GM12878 (cell line): ENCODE results near the gene TRUB1. TPM values are rescaled to one million over a fixed set of nuclear protein-coding genes. Genes with fewer than 3 reads are reported as not detected.
"Not testable (repeated sequence)": the region's sequence is repeated elsewhere in the genome, so short reads cannot be mapped to it uniquely, and the experiment has no call there.

Experiments
- ATAC-seq: fragments of 200-7000 bp; cut with Tn5 transposase; 3 replicates; pipeline ENCODE4 v1.9.1; 2020; ENCODE audit warnings: mild to moderate bottlenecking, moderate library complexity
- BruUV-seq: library from RNA; stranded (reverse); fragments of 400-500 nt; replicated peaks from 2 replicates; lab custom pipeline; 2021; lab: Mats Ljungman, UMichigan
- CTCF ChIA-PET: fragments of 300-600 bp; sonication (Branson Sonifier 250); formaldehyde crosslinking; extraction: SDS; loops from one replicate; lab custom pipeline; 2021; ENCODE audit warnings: inconsistent platforms; lab: Yijun Ruan, JAX
- POLR2A ChIA-PET: fragments of 350-600 bp; formaldehyde crosslinking; extraction: SDS; loops from one replicate; lab custom pipeline; 2021; ENCODE audit warnings: inconsistent platforms; lab: Charles Lee
- RAD21 ChIA-PET: fragments of 300-600 bp; sonication (Branson Sonifier 250); formaldehyde crosslinking; loops from one replicate; lab custom pipeline; 2023; ENCODE audit warnings: antibody characterized with exemption; ENCODE audit not compliant: unreplicated experiment; lab: Charles Lee
- SMC1A ChIA-PET: fragments of 300-600 bp; sonication (Branson Sonifier 250); formaldehyde crosslinking; loops from one replicate; lab custom pipeline; 2023; ENCODE audit not compliant: unreplicated experiment, uncharacterized antibody; lab: Charles Lee
- DNase-seq: peaks from one replicate; pipeline ENCODE4 v3.0.0-alpha.2; 2011; ENCODE audit warnings: low read depth, low spot score
- FAIRE-seq: peaks from 3 replicates; lab custom pipeline; 2011; peaks lifted over from hg19 to GRCh38; lab: Jason Lieb, UNC
- H2AFZ ChIP-seq: 2 replicates; pipeline ENCODE4 v1.6.0; 2011; ENCODE audit warnings: low read depth, low read length, control low read depth; ENCODE audit not compliant: control insufficient read depth
- H3K27ac ChIP-seq: 2 replicates; pipeline ENCODE4 v1.5.1; 2011; ENCODE audit warnings: control low read depth; ENCODE audit not compliant: control insufficient read depth, insufficient read depth
- H3K27me3 ChIP-seq, 2 experiments: replicated peaks in 1 of 2; 2 replicates each; pipeline versions ENCODE4 v1.6.0 to v1.6.1; 2011; ENCODE audit warnings: low read length in 1 of 2; ENCODE audit not compliant: control insufficient read depth in 2 of 2, insufficient read depth in 2 of 2
- H3K36me3 ChIP-seq, 2 experiments: 2 replicates each; pipeline ENCODE4 v1.5.1; 2011; ENCODE audit warnings: low read length in 1 of 2; ENCODE audit not compliant: control insufficient read depth in 2 of 2, insufficient read depth in 2 of 2
- H3K4me1 ChIP-seq: 2 replicates; pipeline ENCODE4 v1.6.1; 2011; ENCODE audit warnings: mild to moderate bottlenecking, low read length, moderate library complexity, mixed read lengths; ENCODE audit not compliant: control insufficient read depth, insufficient read depth
- H3K4me2 ChIP-seq: 2 replicates; pipeline ENCODE4 v1.6.0; 2011; ENCODE audit warnings: control low read depth; ENCODE audit not compliant: control insufficient read depth, insufficient read depth
- H3K4me3 ChIP-seq: fragments of 200-600 bp; sonication (generic); 2 replicates; pipeline ENCODE4 v1.5.1; 2016
- H3K79me2 ChIP-seq: 2 replicates; pipeline ENCODE4 v1.6.0; 2011; ENCODE audit warnings: low read length; ENCODE audit not compliant: control insufficient read depth, insufficient read depth
- H3K9ac ChIP-seq: 2 replicates; pipeline ENCODE4 v1.8.0; 2011; ENCODE audit warnings: low read length, control low read depth, mixed read lengths; ENCODE audit not compliant: control insufficient read depth, insufficient read depth
- H3K9me3 ChIP-seq: replicated peaks from 3 replicates; pipeline ENCODE4 v1.5.1; 2011; ENCODE audit warnings: mild to moderate bottlenecking, low read length; ENCODE audit not compliant: control insufficient read depth, insufficient read depth
- H4K20me1 ChIP-seq: 2 replicates; pipeline ENCODE4 v1.6.0; 2011; ENCODE audit not compliant: control insufficient read depth, insufficient read depth
- CEBPB ChIP-seq, 2 experiments: fragments of 150-350 bp in 1 of 2; IDR thresholded peaks; 2 replicates each; pipeline ENCODE4 v1.6.1; 2012 to 2014; ENCODE audit warnings: low read depth in 2 of 2, low read length in 2 of 2, borderline replicate concordance in 1 of 2, inconsistent platforms in 1 of 2
- CHD2 ChIP-seq: IDR thresholded peaks from 2 replicates; pipeline ENCODE4 v1.6.1; 2011; ENCODE audit warnings: low read depth, low read length, improper control_type of control experiment, borderline replicate concordance
- EGR1 ChIP-seq, 2 experiments: IDR thresholded peaks; 1 replicate in 1 of 2; 2 replicates in 1 of 2; pipeline ENCODE4 v1.6.1; 2011 to 2012; ENCODE audit warnings: low read depth in 2 of 2, low read length in 2 of 2, borderline replicate concordance in 1 of 2, mild to moderate bottlenecking in 1 of 2, moderate library complexity in 1 of 2
- IKZF2 ChIP-seq, 2 experiments: fragments of 450-650 bp; IDR thresholded peaks; 2 replicates each; pipeline ENCODE4 v1.6.1; 2017; ENCODE audit warnings: mild to moderate bottlenecking in 2 of 2, moderate library complexity in 2 of 2
- MAX ChIP-seq: IDR thresholded peaks from 2 replicates; pipeline ENCODE4 v1.6.1; 2012; ENCODE audit warnings: low read depth, low read length, improper control_type of control experiment
- RAD21 ChIP-seq: IDR thresholded peaks from 2 replicates; pipeline ENCODE4 v1.6.1; 2011; ENCODE audit warnings: mild to moderate bottlenecking, low read depth, low read length, moderate library complexity; ENCODE audit not compliant: insufficient read depth
- SIN3A ChIP-seq: IDR thresholded peaks from 2 replicates; pipeline ENCODE4 v1.6.1; 2012; ENCODE audit warnings: low read depth, low read length, improper control_type of control experiment
- TARDBP ChIP-seq: IDR thresholded peaks from 2 replicates; pipeline ENCODE4 v1.6.1; 2016; ENCODE audit warnings: borderline replicate concordance
- WGBS: methylation state at CpG from one replicate; pipeline ENCODE4 v1.1.6; 2016; ENCODE audit warnings: low lambda C conversion rate; ENCODE audit not compliant: insufficient replicate concordance, insufficient coverage; ENCODE audit errors: missing lambda C conversion rate; 5-methylcytosine and 5-hydroxymethylcytosine counted together
- in situ Hi-C: fragments of 300-500 bp; cut with MboI; formaldehyde crosslinking; loops from 9 replicates; pipeline ENCODE4 v1.14.3; 2018; ENCODE audit warnings: mixed read lengths
- intact Hi-C: fragments of 100-400 bp; cut with micrococcal nuclease; formaldehyde crosslinking; loops from one replicate; pipeline ENCODE4 v1.14.2; 2022; ENCODE audit not compliant: unreplicated experiment
- polyA plus RNA-seq, 11 experiments: library from polyadenylated mRNA; depleted of rRNA in 4 of 11; unstranded in 6 of 11; stranded (reverse) in 5 of 11; fragments of >200 nt; fragmentation: Nextera tagmentation in 4 of 11; fragmentation: Illumina TruSeq in 1 of 11; extraction: Ambion mirVana in 4 of 11; extraction: Trizol in 1 of 11; gene quantifications; 1 replicate in 1 of 11; 2 replicates in 10 of 11; pipeline versions ENCODE4 v1.2.1 to v1.2.3, GENCODE V29; 2011 to 2016; ENCODE audit warnings: inconsistent platforms in 2 of 11, missing spikeins in 2 of 11, low read depth in 1 of 11
- total RNA-seq, 4 experiments: library from RNA; depleted of rRNA in 3 of 4; stranded (reverse); fragments of >200 nt in 3 of 4; fragmentation: Illumina TruSeq in 1 of 4; extraction: Trizol in 1 of 4; gene quantifications; 2 replicates each; pipeline versions ENCODE4 v1.2.1 to v1.2.3, GENCODE V29; 2013 to 2021
- TF ChIP-seq, protein P1 (sequence below): fragments of 450-650 bp; IDR thresholded peaks from 2 replicates; pipeline ENCODE4 v1.6.1; 2017; ENCODE audit warnings: mild to moderate bottlenecking, moderate library complexity

The TRUB1 gene
- total and polyA plus RNA-seq, 10 of the 15 experiments (the other 5 are each of a cell fraction or from before 2014, with no cell fraction given), result 8.1 to 24.0 (median 15.9) TPM

- Histone ChIP-seq H3K36me3 (no peaks in the 10 kb centered on the region), H3K27me3 (no peaks in the 10 kb centered on the region), H3K4me3 (no peak overlapping the region), H4K20me1 (no peaks in the 10 kb centered on the region), H3K4me1 (no peaks in the 10 kb centered on the region), H3K4me2 (no peak overlapping the region), H3K27ac (no peak overlapping the region), H3K9me3 (no peaks in the 10 kb centered on the region; the same call in 2 of the 3 replicates), H2AFZ (no peak overlapping the region), H3K79me2 (peaks cover 6% of the 10 kb centered on the region), H3K9ac (no peak overlapping the region)
- 24% methylated on average over 5 of the region's 5 CpGs for WGBS
- FAIRE-seq, result no peak
- BruUV-seq, result no TSS peak
- intact Hi-C loops (no loop called here), in situ Hi-C loops (no loop called here)
- CTCF ChIA-PET, result no interaction called here
- TF ChIP-seq MAX (no peak), SIN3A (no peak), CHD2 (no peak), CEBPB (IDR thresholded peaks at IDR 0.05; ENCODE audit: borderline replicate concordance in 1 of 2, low read depth in 2 of 2, low read length in 2 of 2) (no peak), TARDBP (no peak), RAD21 (no peak), EGR1 (IDR thresholded peaks at IDR 0.05; ENCODE audit: borderline replicate concordance in 1 of 2, low read depth in 2 of 2, low read length in 2 of 2) (no peak), IKZF2 (IDR thresholded peaks at IDR 0.05) (no peak)
- TF ChIP-seq, protein P1, sequence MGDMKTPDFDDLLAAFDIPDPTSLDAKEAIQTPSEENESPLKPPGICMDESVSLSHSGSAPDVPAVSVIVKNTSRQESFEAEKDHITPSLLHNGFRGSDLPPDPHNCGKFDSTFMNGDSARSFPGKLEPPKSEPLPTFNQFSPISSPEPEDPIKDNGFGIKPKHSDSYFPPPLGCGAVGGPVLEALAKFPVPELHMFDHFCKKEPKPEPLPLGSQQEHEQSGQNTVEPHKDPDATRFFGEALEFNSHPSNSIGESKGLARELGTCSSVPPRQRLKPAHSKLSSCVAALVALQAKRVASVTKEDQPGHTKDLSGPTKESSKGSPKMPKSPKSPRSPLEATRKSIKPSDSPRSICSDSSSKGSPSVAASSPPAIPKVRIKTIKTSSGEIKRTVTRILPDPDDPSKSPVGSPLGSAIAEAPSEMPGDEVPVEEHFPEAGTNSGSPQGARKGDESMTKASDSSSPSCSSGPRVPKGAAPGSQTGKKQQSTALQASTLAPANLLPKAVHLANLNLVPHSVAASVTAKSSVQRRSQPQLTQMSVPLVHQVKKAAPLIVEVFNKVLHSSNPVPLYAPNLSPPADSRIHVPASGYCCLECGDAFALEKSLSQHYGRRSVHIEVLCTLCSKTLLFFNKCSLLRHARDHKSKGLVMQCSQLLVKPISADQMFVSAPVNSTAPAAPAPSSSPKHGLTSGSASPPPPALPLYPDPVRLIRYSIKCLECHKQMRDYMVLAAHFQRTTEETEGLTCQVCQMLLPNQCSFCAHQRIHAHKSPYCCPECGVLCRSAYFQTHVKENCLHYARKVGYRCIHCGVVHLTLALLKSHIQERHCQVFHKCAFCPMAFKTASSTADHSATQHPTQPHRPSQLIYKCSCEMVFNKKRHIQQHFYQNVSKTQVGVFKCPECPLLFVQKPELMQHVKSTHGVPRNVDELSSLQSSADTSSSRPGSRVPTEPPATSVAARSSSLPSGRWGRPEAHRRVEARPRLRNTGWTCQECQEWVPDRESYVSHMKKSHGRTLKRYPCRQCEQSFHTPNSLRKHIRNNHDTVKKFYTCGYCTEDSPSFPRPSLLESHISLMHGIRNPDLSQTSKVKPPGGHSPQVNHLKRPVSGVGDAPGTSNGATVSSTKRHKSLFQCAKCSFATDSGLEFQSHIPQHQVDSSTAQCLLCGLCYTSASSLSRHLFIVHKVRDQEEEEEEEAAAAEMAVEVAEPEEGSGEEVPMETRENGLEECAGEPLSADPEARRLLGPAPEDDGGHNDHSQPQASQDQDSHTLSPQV, result no peak
- ATAC-seq, result no peak
- SMC1A ChIA-PET, result interaction anchor here (0.7 to 2.3 kb wide), 3 partner anchors 11 to 55 kb away, joined by 3 to 6 read pairs (median 5); no protein-coding TSS in a partner anchor
- RAD21 ChIA-PET, result no interaction called here
- DNase-seq, result no peak
- POLR2A ChIA-PET, result no interaction called here
Observed at GRCh38 chr10:114933588-114933987, 4.4 kb upstream of the TRUB1 start.

DNA sequence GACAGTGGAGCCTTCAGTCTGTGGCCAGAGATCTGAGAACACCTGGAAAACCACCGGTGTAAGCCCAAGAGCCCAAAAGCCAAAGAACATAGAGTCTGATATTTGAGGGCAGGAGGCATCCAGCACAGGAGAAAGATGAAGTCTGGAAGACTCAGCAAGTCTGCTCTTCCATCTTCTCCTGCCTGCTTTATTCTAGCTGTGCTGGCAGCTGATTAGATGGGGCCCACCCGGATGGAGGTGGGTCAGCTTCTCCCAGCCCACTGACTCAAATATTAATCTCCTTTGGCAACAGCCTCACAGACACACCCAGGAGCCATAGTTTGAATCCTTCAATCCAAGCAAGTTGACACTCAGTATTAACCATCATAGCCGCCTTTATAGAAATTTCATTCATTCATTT is 4.0 kb upstream of the TRUB1 start:
- CTCF ChIA-PET, RAD21 ChIA-PET, H3K27me3 ChIP-seq, intact Hi-C loops, DNase-seq, H3K36me3 ChIP-seq, H3K4me1 ChIP-seq, H3K9ac ChIP-seq, H3K4me3 ChIP-seq, ATAC-seq, BruUV-seq, H4K20me1 ChIP-seq, POLR2A ChIA-PET, H3K4me2 ChIP-seq, in situ Hi-C loops, H3K27ac ChIP-seq, H3K9me3 ChIP-seq, H2AFZ ChIP-seq, FAIRE-seq: not testable (repeated sequence)
- SMC1A ChIA-PET, result interaction anchor here (1.7 kb wide), 1 partner anchor 12 kb away, joined by 5 read pairs; no protein-coding TSS in a partner anchor
- H3K79me2 ChIP-seq, result peaks cover 10% of the 10 kb centered on the region
- 33% methylated on average over 3 of the region's 3 CpGs for WGBS
